ENCODE results near the gene FADS1. TPM values are rescaled to one million over a fixed set of nuclear protein-coding genes. Genes with fewer than 3 reads are reported as not detected.

The FADS1 gene
- total RNA-seq, 3 donors from 2014 or later, result 8.8 to 112 (median 15.1) TPM

Other genes with a start within 250 kb of the FADS1 start
- 10 to 100 TPM in 2 of 3 donors, 1 to 10 TPM in 1; 1.9 to 11.7 (median 10.8) TPM for gene SYT7, start 235.9 kb downstream of the FADS1 start, total RNA-seq
- 1 to 10 TPM; 2.4 to 4.5 (median 3.3) TPM for gene DAGLA, start 136.6 kb downstream of the FADS1 start, total RNA-seq
- 1 to 10 TPM in 1 of 3 donors, under 1 TPM in 2; 0.32 to 6.9 (median 0.66) TPM for gene MYRF, start 64.4 kb downstream of the FADS1 start, total RNA-seq
- 10 to 100 TPM; 35.4 to 55.4 (median 35.7) TPM for gene TMEM258, start 24.4 kb downstream of the FADS1 start, total RNA-seq
- gene FEN1, start 24.1 kb downstream of the FADS1 start, total RNA-seq, result 1 to 10 TPM; 5.9 to 9.2 (median 8.5) TPM
- 10 to 100 TPM in 1 of 3 donors, 1 to 10 TPM in 2; 5.6 to 35.8 (median 7.5) TPM for gene FADS2, start 11.3 kb upstream of the FADS1 start, total RNA-seq
- gene FADS3, start 74.5 kb upstream of the FADS1 start, total RNA-seq, result 100 to 1,000 TPM in 2 of 3 donors, 10 to 100 TPM in 1; 38.8 to 156 (median 112) TPM
- gene RAB3IL1, start 100.6 kb upstream of the FADS1 start, total RNA-seq, result 10 to 100 TPM; 11.7 to 27.9 (median 22.6) TPM
- 10 to 100 TPM in 1 of 3 donors, 1 to 10 TPM in 2; 3.7 to 10.1 (median 5.9) TPM for gene BEST1, start 133.3 kb upstream of the FADS1 start, total RNA-seq
- gene FTH1, start 150.6 kb upstream of the FADS1 start, total RNA-seq, result 1,000 to 10,000 TPM; 2,151 to 6,439 (median 3,491) TPM